H9 (cell line): ENCODE results near the gene TARBP2. TPM values are rescaled to one million over a fixed set of nuclear protein-coding genes. Genes with fewer than 3 reads are reported as not detected.

Source experiments
- DNase-seq: peaks from one replicate; pipeline ENCODE4 v3.0.0-alpha.2; 2017
- H2AFZ ChIP-seq: one replicate; pipeline ENCODE4 v1.6.1; 2013; ENCODE audit warnings: mild to moderate bottlenecking, low read length, control low read depth, moderate library complexity
- H2AK5ac ChIP-seq: 2 replicates; pipeline ENCODE4 v1.6.1; 2013; ENCODE audit warnings: low read length, control low read depth, mixed read lengths; ENCODE audit not compliant: insufficient read length
- H2BK120ac ChIP-seq: one replicate; pipeline ENCODE4 v1.6.1; 2013; ENCODE audit warnings: low read depth, mild to moderate bottlenecking, low read length, control low read depth, inconsistent platforms; ENCODE audit not compliant: poor library complexity, severe bottlenecking
- H2BK12ac ChIP-seq: 2 replicates; pipeline ENCODE4 v1.6.1; 2013; ENCODE audit warnings: low read length, control low read depth, mixed read lengths, low read depth; ENCODE audit not compliant: insufficient read length
- H2BK15ac ChIP-seq: 2 replicates; pipeline ENCODE4 v1.6.1; 2013; ENCODE audit warnings: low read depth, low read length, control low read depth
- H2BK20ac ChIP-seq: one replicate; pipeline ENCODE4 v1.6.1; 2013; ENCODE audit warnings: low read depth, mild to moderate bottlenecking, low read length, control low read depth, inconsistent platforms; ENCODE audit not compliant: poor library complexity, severe bottlenecking
- H2BK5ac ChIP-seq: 2 replicates; pipeline ENCODE4 v1.6.1; 2013; ENCODE audit warnings: low read length, control low read depth, mixed read lengths; ENCODE audit not compliant: insufficient read length
- H3K14ac ChIP-seq: 2 replicates; pipeline ENCODE4 v1.6.1; 2013; ENCODE audit warnings: low read length, control low read depth; ENCODE audit not compliant: insufficient read depth
- H3K18ac ChIP-seq: 2 replicates; pipeline ENCODE4 v1.6.1; 2013; ENCODE audit warnings: low read depth, mild to moderate bottlenecking, mixed read lengths, low read length, control low read depth; ENCODE audit not compliant: insufficient read length
- H3K23ac ChIP-seq: 2 replicates; pipeline ENCODE4 v1.6.1; 2013; ENCODE audit warnings: low read length, control low read depth, mixed read lengths, low read depth; ENCODE audit not compliant: insufficient read length
- H3K23me2 ChIP-seq: 2 replicates; pipeline ENCODE4 v1.6.1; 2013; ENCODE audit warnings: low read depth, mild to moderate bottlenecking, mixed read lengths, low read length, control low read depth; ENCODE audit not compliant: insufficient read length, poor library complexity, severe bottlenecking
- H3K27ac ChIP-seq: 2 replicates; pipeline ENCODE4 v1.5.1; 2013; ENCODE audit warnings: low read length, control low read depth, mixed read lengths, low read depth; ENCODE audit not compliant: insufficient read length
- H3K27me3 ChIP-seq: 2 replicates; pipeline ENCODE4 v1.6.1; 2013; ENCODE audit warnings: low read length, control low read depth, inconsistent platforms; ENCODE audit not compliant: insufficient read depth
- H3K4ac ChIP-seq: 2 replicates; pipeline ENCODE4 v1.6.1; 2013; ENCODE audit warnings: low read depth, mild to moderate bottlenecking, control low read depth, inconsistent platforms, low read length, moderate library complexity
- H3K4me1 ChIP-seq: 2 replicates; pipeline ENCODE4 v1.6.1; 2013; ENCODE audit warnings: low read length, control low read depth, inconsistent platforms; ENCODE audit not compliant: insufficient read depth
- H3K4me2 ChIP-seq: 2 replicates; pipeline ENCODE4 v1.6.1; 2013; ENCODE audit warnings: low read length, control low read depth, mixed read lengths; ENCODE audit not compliant: insufficient read length, insufficient read depth
- H3K56ac ChIP-seq: 2 replicates; pipeline ENCODE4 v1.6.1; 2013; ENCODE audit warnings: low read depth, mild to moderate bottlenecking, mixed read lengths, low read length, control low read depth; ENCODE audit not compliant: insufficient read length
- H3K79me1 ChIP-seq: 2 replicates; pipeline ENCODE4 v1.6.1; 2013; ENCODE audit warnings: low read depth, mild to moderate bottlenecking, moderate library complexity, low read length, control low read depth, inconsistent platforms; ENCODE audit not compliant: insufficient read depth, poor library complexity, severe bottlenecking
- H3K79me2 ChIP-seq: 2 replicates; pipeline ENCODE4 v1.6.1; 2013; ENCODE audit warnings: low read length, control low read depth, inconsistent platforms; ENCODE audit not compliant: insufficient read depth
- H3K9ac ChIP-seq: 2 replicates; pipeline ENCODE4 v1.6.1; 2013; ENCODE audit warnings: low read length, control low read depth, mixed read lengths; ENCODE audit not compliant: insufficient read length; ENCODE audit errors: extremely low read depth
- H3K9me3 ChIP-seq: one replicate; pipeline ENCODE4 v1.6.1; 2013; ENCODE audit warnings: low read depth, low read length, inconsistent platforms; ENCODE audit not compliant: control insufficient read depth
- H3T11ph ChIP-seq: one replicate; pipeline ENCODE4 v1.6.1; 2013; ENCODE audit warnings: mild to moderate bottlenecking, low read length, control low read depth, inconsistent platforms
- H4K20me1 ChIP-seq: one replicate; pipeline ENCODE4 v1.6.1; 2013; ENCODE audit not compliant: control insufficient read depth, insufficient read length, insufficient read depth
- H4K5ac ChIP-seq: 2 replicates; pipeline ENCODE4 v1.6.1; 2013; ENCODE audit warnings: low read depth, mild to moderate bottlenecking, mixed read lengths, low read length, control low read depth; ENCODE audit not compliant: insufficient read length
- H4K8ac ChIP-seq: replicated peaks from 2 replicates; pipeline ENCODE4 v1.6.1; 2013; ENCODE audit warnings: low read length, control low read depth, mixed read lengths, low read depth; ENCODE audit not compliant: insufficient read length
- H4K91ac ChIP-seq: 2 replicates; pipeline ENCODE4 v1.6.1; 2013; ENCODE audit warnings: low read depth, mild to moderate bottlenecking, moderate library complexity, mixed read lengths, low read length, control low read depth; ENCODE audit not compliant: insufficient read length
- H3K27ac Mint-ChIP-seq, 3 experiments: 2 replicates in 2 of 3; 3 replicates in 1 of 3; pipeline ENCODE4 v1.8.0; 2020 to 2021; ENCODE audit warnings: mixed read lengths in 3 of 3, mild to moderate bottlenecking in 1 of 3, moderate library complexity in 1 of 3
- H3K27me3 Mint-ChIP-seq: 2 replicates; pipeline ENCODE4 v1.8.0; 2021; ENCODE audit warnings: low read depth, mild to moderate bottlenecking, moderate library complexity, mixed read lengths
- H3K36me3 Mint-ChIP-seq, 3 experiments: 2 replicates in 2 of 3; 3 replicates in 1 of 3; pipeline ENCODE4 v1.8.0; 2020 to 2021; ENCODE audit warnings: low read depth in 3 of 3, mixed read lengths in 3 of 3; ENCODE audit not compliant: insufficient read depth in 1 of 3
- H3K4me1 Mint-ChIP-seq, 2 experiments: 2 replicates each; pipeline ENCODE4 v1.8.0; 2020; ENCODE audit warnings: mixed read lengths in 2 of 2
- H3K4me3 Mint-ChIP-seq, 2 experiments: 2 replicates in 1 of 2; 3 replicates in 1 of 2; pipeline ENCODE4 v1.8.0; 2020 to 2021; ENCODE audit warnings: mild to moderate bottlenecking in 2 of 2, mixed read lengths in 2 of 2, moderate library complexity in 1 of 2
- H3K9me3 Mint-ChIP-seq, 2 experiments: 2 replicates in 1 of 2; 3 replicates in 1 of 2; pipeline ENCODE4 v1.8.0; 2020; ENCODE audit warnings: mild to moderate bottlenecking in 2 of 2, mixed read lengths in 2 of 2, moderate library complexity in 1 of 2
- CTCF ChIP-seq: fragments of 200-600 bp; sonication (generic); conservative IDR thresholded peaks from 3 replicates; pipeline ENCODE4 v1.8.0; 2021; ENCODE audit warnings: antibody characterized with exemption, mild to moderate bottlenecking
- WGBS: extraction: QIAGEN DNeasy Blood & Tissue Kit; methylation state at CpG from one replicate; pipeline ENCODE4 v1.1.7; 2013; ENCODE audit warnings: missing lambda C conversion rate, low lambda C conversion rate, mixed read lengths; ENCODE audit not compliant: insufficient read length; ENCODE audit errors: extremely low coverage; 5-methylcytosine and 5-hydroxymethylcytosine counted together
- total RNA-seq: library from RNA; stranded (reverse); gene quantifications from 2 replicates; pipeline ENCODE4 v1.2.1, GENCODE V29; 2021

The TARBP2 gene
- total RNA-seq, 1 experiment from 2014 or later: 79.2 TPM

GRCh38 chr12:53465679-53466078, 35.4 kb upstream of the TARBP2 start:
- no peak overlapping the region for H4K8ac ChIP-seq
- no peak overlapping the region for H2BK5ac ChIP-seq
- no peak overlapping the region for H3K9ac ChIP-seq
- no peak for DNase-seq
- TF ChIP-seq CTCF: 0 out of 3 replicates have a peak, but pooled peaks have one; percentile 17
- H3K18ac ChIP-seq: no peak overlapping the region
- H3K56ac ChIP-seq: no peak overlapping the region
- H2AFZ ChIP-seq: no peak overlapping the region
- H3K9me3 ChIP-seq: no peaks in the 10 kb centered on the region
- Mint-ChIP-seq H3K4me1 (peaks cover 38 to 63% of the 10 kb centered on the region in 2 experiments), H3K36me3 (peaks cover 77 to 99% (median 96%) of the 10 kb centered on the region in 3 experiments), H3K27me3 (no peaks in the 10 kb centered on the region), H3K4me3 (no peak overlapping the region), H3K27ac (peak overlapping the region in 1 of 3 experiments; percentile 92; a peak in 2 of 7 replicates), H3K9me3 (no peaks in the 10 kb centered on the region)
- no peak overlapping the region for H4K5ac ChIP-seq
- no CpG with 5 or more reads among the region's 2 CpGs for WGBS
- H3K23ac ChIP-seq: no peak overlapping the region
- H2BK15ac ChIP-seq: no peak overlapping the region
- no peaks in the 10 kb centered on the region for H3K23me2 ChIP-seq
- H2BK12ac ChIP-seq: no peak overlapping the region
- H2BK20ac ChIP-seq: no peak overlapping the region
- no peak overlapping the region for H4K91ac ChIP-seq
- H3K79me1 ChIP-seq: peaks cover 19% of the 10 kb centered on the region
- H3K27me3 ChIP-seq: no peaks in the 10 kb centered on the region
- H3K4me2 ChIP-seq: no peak overlapping the region
- no peaks in the 10 kb centered on the region for H4K20me1 ChIP-seq
- H2AK5ac ChIP-seq: no peak overlapping the region
- H3K4me1 ChIP-seq: no peaks in the 10 kb centered on the region
- no peak overlapping the region for H3K14ac ChIP-seq
- H3T11ph ChIP-seq: no peak overlapping the region
- no peak overlapping the region for H3K4ac ChIP-seq
- peaks cover 3% of the 10 kb centered on the region for H3K79me2 ChIP-seq
- H3K27ac ChIP-seq: no peak overlapping the region
- H2BK120ac ChIP-seq: no peak overlapping the region
